Neural cell (in vitro differentiated cells): ENCODE results near the gene FGD3.

Source experiments
- EP300 ChIP-seq: fragments of 450-650 bp; conservative IDR thresholded peaks from 2 replicates; pipeline ENCODE4 v1.6.1; 2014; ENCODE audit warnings: antibody characterized with exemption, mild to moderate bottlenecking, moderate library complexity; ENCODE audit not compliant: poor library complexity, severe bottlenecking
- EZH2 ChIP-seq: fragments of 200-600, 300-800 bp; shearing (Covaris generic), sonication (generic); IDR thresholded peaks from 2 replicates; pipeline ENCODE4 v1.6.1; 2014; ENCODE audit warnings: antibody characterized with exemption, low read length, borderline replicate concordance, mild to moderate bottlenecking; ENCODE audit not compliant: insufficient read depth, poor library complexity, severe bottlenecking
- MXI1 ChIP-seq: fragments of 450-650 bp; conservative IDR thresholded peaks from 2 replicates; pipeline ENCODE4 v1.6.1; 2014; ENCODE audit warnings: antibody characterized with exemption, mild to moderate bottlenecking; ENCODE audit not compliant: poor library complexity, severe bottlenecking
- RAD21 ChIP-seq: fragments of 450-650 bp; conservative IDR thresholded peaks from 2 replicates; pipeline ENCODE4 v1.6.1; 2014; ENCODE audit warnings: antibody characterized with exemption, mild to moderate bottlenecking, moderate library complexity
- TAF1 ChIP-seq: IDR thresholded peaks from 2 replicates; pipeline ENCODE4 v1.6.1; 2012; ENCODE audit warnings: low read depth
- TF ChIP-seq, protein P1 (sequence below): fragments of 450-650 bp; IDR thresholded peaks from 2 replicates; pipeline ENCODE4 v1.5.1; 2014; ENCODE audit warnings: antibody characterized with exemption, mild to moderate bottlenecking, moderate library complexity; ENCODE audit not compliant: poor library complexity, severe bottlenecking

- TF ChIP-seq, protein P1, sequence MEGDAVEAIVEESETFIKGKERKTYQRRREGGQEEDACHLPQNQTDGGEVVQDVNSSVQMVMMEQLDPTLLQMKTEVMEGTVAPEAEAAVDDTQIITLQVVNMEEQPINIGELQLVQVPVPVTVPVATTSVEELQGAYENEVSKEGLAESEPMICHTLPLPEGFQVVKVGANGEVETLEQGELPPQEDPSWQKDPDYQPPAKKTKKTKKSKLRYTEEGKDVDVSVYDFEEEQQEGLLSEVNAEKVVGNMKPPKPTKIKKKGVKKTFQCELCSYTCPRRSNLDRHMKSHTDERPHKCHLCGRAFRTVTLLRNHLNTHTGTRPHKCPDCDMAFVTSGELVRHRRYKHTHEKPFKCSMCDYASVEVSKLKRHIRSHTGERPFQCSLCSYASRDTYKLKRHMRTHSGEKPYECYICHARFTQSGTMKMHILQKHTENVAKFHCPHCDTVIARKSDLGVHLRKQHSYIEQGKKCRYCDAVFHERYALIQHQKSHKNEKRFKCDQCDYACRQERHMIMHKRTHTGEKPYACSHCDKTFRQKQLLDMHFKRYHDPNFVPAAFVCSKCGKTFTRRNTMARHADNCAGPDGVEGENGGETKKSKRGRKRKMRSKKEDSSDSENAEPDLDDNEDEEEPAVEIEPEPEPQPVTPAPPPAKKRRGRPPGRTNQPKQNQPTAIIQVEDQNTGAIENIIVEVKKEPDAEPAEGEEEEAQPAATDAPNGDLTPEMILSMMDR, result no peak
- TF ChIP-seq RAD21, result no peak
- TF ChIP-seq TAF1, result no peak
- TF ChIP-seq EZH2, result no peak
- no peak for TF ChIP-seq EP300
- TF ChIP-seq MXI1, result no peak
These were observed 70.3 kb downstream of the FGD3 start for GRCh38 chr9:93017621-93018020.
